Measurements from ENCODE around the gene EIF3B.
A peak's percentile ranks its signal among the peaks of the same experiment; 100 is the strongest.
"Not testable (repeated sequence)": the region's sequence is repeated elsewhere in the genome, so short reads cannot be mapped to it uniquely, and the experiment has no call there.

EIF3B gene

DNA sequence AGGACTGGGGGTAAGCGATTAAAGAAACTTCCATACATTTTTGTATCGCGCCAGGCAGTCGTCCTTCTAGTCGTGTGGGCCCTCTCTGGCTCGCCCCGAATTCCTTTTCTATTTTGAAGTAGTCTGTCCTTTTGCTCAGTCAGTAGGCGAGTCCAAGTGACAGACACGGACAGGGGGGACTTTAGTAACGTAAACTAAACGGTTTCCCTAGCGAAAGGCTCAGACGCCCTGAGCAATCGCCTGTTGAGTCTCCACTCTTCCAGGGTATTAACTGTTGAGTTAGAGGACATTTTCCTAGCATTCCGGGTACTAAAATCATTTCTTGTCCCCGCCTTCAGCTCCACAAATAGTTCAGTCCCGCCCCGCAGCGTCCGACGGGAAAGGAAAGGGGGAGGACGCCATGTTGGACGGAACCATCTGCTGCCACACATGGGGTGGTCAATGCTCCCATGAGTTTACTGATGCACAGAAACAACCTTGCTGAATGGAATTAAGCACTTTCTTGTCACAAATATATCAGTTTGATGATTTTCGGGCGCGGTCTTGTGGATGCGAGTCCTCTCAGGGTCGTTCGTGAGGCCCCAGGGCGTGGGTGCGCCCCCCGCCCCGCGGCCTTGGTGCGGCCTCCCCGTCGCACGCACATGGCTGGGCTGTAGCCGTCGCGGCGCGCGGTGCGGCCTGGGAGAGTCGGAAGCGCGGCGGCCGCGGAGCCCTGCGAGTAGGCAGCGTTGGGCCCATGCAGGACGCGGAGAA is at the start of gene EIF3B:
EIF3B (plus strand) TSS at position 642 of the 753 bp plus-strand sequence; CDS start at position 737, 95 bp downstream.
- DNase-seq (ENCODE audit: low read depth in 2 of 2, low spot score in 1 of 2), result peak; percentile 78 to 80

DNA sequence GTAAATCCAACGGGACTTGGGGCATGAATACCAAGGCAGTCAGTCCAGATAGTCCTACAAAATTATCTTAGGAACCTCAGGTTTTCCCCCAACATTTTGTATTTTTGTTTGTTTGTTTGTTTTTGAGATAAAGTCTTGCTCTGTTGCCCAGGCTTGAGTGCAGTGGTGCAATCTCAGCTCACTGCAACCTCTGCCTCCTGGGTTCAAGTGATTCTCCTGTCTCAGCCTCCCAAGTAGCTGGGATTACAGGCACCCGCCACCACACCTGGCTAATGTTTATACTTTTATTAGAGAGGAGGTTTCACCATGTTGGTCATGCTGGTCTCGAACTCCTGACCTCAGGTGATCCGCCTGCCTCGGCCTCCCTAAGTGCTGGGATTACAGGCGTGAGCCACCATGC is 49.4 kb upstream of the EIF3B start:
- not testable (repeated sequence) for DNase-seq (ENCODE audit: low read depth in 2 of 2, low spot score in 1 of 2)

GRCh38 chr7:2306688-2307087 is 47.9 kb upstream of the EIF3B start:
- no peak for DNase-seq (ENCODE audit: low read depth in 2 of 2, low spot score in 1 of 2)

DNA sequence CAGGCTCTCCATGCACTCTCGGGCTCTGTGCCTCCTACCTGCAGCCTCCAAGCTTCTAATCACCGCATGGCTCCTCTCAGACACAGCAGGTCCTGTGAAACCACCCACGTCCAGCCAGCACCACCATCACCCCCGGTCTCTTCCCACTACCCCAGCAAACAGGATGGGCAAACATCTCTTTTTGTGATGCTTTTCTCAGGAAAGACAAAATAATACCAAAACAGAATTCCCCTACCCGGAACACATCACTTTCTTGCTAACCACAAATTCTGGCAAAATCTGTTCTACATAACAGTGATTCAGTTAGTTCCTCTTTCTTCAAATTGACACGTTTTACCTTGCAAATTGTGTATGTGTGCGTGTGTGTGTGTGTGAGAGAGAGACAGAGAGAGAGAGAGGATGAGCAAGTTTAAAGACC is 46.9 kb upstream of the EIF3B start:
- no peak for DNase-seq (ENCODE audit: low read depth in 2 of 2, low spot score in 1 of 2)

DNA sequence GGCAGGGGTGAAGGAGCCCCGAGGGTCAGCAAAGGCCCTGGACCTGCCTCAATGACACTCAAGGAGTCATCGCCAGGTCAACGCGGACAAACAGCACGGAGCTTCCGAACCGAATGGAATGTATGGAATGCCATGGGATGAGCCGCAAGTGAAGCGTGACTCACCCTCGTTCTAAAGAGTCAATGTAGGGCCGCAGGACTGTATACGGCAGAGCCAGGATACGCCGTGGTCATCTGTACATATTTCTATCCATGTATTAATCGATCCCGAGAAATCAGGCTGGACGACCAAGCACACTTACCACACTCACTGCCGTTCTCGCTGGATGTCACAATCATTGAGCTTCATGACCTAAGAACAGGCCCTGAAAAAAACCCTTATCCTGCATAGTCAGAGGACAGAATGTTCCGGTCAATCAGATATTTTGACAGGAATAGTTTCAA is 44.7 kb upstream of the EIF3B start:
- no peak for DNase-seq (ENCODE audit: low read depth in 2 of 2, low spot score in 1 of 2)

DNA sequence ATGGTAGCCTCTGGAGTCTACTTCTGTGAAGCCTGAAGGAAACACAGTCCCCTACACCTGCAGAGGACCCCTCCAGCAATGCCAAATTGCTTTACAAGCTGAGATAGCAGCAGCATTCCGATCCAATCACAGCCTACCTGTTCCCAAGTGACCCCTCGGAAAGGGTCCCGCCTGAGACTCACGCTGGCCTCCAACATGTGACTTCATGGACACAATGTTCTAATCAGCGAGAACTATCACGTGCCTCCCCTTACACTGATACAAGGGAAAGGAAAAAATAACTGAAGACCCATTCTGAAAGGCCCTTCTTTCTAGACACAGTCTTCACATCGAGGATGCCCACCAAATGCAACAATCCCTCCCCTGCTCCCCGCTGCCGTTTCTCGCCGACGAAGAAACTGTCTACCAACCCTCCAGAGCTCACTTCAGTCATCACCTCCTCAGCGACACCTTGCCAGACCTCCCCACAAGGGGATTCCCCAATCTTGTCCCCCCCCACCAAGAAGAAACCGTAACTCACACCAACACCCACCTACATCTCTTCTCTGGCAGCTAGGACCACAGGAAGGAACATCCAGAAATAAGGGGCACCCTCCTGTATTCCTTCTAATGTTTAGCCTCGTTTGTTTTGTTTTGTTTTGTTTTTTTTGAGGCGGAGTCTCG is 42.2 kb upstream of the EIF3B start:
- DNase-seq (ENCODE audit: low read depth in 2 of 2, low spot score in 1 of 2), result no peak

GRCh38 chr7:2313450-2314208 is 41.0 kb upstream of the EIF3B start:
- DNase-seq (ENCODE audit: low read depth in 2 of 2, low spot score in 1 of 2), result no peak

GRCh38 chr7:2314209-2314955 is 40.2 kb upstream of the EIF3B start, which contains the start of gene SNX8:
SNX8 (minus strand) TSS chr7:2314441; CDS start chr7:2314421, 20 bp downstream.
- DNase-seq (ENCODE audit: low read depth in 2 of 2, low spot score in 1 of 2), result peak; percentile 96 to 97

DNA sequence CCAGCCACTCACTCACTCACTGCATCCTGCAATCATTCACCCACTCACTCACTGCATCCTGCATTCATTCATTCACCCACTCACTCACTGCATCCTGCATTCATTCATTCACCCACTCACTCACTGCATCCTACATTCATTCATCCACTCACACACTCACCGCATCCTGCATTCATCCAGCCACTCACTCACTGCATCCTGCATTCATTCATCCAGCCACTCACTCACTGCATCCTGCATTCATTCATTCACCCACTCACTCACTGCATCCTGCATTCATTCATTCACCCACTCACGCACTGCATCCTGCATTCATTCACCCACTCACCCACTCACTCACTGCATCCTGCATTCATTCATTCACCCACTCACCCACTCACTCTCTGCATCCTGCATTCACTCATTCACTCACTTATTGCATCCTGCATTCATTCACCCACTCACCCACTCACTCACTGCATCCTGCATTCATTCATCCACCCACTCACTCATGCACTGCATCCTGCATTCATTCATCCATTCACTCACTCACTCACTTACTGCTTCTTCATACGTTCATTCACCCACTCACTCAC is 39.6 kb upstream of the EIF3B start:
- DNase-seq (ENCODE audit: low read depth in 2 of 2, low spot score in 1 of 2), result not testable (repeated sequence)

DNA sequence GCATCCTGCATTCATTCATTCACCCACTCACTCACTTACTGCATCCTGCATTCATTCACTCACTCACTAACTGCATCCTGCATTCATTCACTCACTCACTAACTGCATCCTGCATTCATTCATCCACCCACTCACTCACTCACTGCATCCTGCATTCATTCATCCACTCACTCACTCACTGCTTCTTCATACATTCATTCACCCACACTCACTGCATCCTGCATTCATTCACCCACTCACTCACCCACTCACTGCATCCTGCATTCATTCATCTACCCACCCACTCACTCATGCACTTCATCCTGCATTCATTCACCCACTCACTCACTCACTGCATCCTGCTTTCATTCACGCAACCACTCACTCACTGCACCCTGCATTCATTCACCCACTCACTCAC is 38.8 kb upstream of the EIF3B start:
- no peak for DNase-seq (ENCODE audit: low read depth in 2 of 2, low spot score in 1 of 2)

DNA sequence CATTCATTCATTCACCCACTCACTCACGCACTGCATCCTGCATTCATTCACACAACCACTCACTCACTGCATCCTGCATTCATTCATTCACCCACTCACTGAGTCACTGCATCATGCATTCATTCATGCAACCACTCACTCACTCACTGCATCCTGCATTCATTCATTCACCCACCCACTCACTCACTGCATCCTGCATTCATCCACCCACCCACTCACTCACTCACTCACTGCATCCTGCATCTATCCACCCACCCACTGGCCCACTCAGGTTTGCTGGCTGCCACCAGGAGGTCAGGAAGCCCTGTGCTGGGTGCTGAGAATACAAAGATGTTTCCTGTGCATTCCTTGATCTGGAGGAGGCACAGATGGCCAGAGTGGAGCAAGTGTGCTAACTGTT is 38.0 kb upstream of the EIF3B start:
- no peak for DNase-seq (ENCODE audit: low read depth in 2 of 2, low spot score in 1 of 2)

GRCh38 chr7:2317556-2318293 is 36.9 kb upstream of the EIF3B start:
- DNase-seq (ENCODE audit: low read depth in 2 of 2, low spot score in 1 of 2), result no peak

- no peak for DNase-seq (ENCODE audit: low read depth in 2 of 2, low spot score in 1 of 2)
Observed at GRCh38 chr7:2321020-2321419, 33.6 kb upstream of the EIF3B start.

DNA sequence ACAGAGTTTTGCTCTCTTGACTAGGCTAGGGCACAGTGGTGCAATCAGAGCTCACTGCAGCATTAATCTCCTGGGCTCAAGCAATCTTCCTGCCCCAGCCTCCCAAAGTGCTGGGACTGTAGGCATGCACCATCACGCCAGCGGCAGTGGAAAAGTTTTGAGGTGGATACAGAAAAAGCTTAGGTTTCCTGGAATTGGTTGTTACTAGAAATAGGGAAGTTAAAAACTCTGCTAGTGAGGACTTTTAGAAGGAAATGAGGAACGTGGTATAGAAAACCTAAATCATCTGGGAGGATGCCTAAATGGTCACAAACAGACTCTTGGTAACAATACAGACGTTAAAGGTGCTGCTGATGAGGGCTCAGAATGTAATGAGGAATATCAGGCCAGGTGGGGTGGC is 29.5 kb upstream of the EIF3B start:
- no peak for DNase-seq (ENCODE audit: low read depth in 2 of 2, low spot score in 1 of 2)

DNA sequence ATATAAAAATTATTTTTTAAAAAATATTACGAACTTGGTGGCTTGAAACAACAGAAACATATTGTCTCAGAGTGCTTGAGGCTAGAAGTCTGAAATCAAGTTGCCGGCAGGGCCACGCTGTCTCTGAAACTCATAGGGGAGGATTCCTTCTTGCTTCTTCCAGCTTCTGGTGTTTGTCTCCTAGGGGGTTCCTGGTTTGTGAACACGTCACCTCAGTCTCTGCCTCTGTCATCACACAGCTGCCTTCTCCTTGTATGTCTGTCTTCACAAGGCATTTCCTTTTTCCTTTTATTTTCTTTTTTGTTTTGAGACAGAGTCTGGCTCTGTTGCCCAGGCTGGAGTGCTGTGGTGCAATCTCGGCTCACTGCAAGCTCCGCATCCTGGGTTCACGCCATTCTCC is 27.7 kb upstream of the EIF3B start:
- no peak for DNase-seq (ENCODE audit: low read depth in 2 of 2, low spot score in 1 of 2)

DNA sequence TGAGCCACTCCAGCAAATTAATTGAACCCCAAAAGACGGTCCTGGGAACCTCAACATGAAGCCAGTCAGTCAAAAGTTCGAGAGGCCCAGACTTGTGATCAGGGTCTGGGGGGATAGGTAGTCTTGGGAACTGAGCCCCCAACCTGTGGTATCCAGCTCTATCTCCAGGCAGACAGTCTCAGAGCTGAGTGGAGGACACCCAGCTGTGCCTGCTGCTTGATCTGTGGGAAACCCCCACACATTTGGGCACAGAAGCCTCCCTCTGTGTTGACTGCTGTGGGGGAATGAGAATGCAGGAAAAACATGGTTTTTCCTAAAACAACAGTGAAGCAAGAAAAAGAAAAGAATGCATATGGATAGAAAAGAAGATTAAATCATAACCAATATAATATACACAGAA is 24.1 kb upstream of the EIF3B start:
- DNase-seq (ENCODE audit: low read depth in 2 of 2, low spot score in 1 of 2), result no peak

DNA sequence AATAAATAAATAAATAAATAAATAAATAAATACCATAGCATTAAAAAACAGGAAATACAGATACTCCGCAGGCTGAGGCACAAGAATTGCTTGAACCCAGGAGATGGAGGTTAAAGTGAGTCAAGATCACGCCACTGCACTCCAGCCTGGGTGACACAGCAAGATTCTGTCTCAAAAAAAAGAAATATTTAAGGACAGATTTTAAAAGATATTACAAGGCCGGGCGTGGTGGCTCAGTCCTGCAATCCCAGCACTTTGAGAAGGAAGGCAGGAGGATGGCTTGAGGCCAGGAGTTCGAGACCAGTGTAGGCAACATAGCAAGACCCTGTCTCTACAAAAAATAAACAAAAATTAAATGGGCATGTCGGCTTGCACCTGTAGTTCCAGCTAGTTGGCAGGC is 22.9 kb upstream of the EIF3B start:
- no peak for DNase-seq (ENCODE audit: low read depth in 2 of 2, low spot score in 1 of 2)

DNA sequence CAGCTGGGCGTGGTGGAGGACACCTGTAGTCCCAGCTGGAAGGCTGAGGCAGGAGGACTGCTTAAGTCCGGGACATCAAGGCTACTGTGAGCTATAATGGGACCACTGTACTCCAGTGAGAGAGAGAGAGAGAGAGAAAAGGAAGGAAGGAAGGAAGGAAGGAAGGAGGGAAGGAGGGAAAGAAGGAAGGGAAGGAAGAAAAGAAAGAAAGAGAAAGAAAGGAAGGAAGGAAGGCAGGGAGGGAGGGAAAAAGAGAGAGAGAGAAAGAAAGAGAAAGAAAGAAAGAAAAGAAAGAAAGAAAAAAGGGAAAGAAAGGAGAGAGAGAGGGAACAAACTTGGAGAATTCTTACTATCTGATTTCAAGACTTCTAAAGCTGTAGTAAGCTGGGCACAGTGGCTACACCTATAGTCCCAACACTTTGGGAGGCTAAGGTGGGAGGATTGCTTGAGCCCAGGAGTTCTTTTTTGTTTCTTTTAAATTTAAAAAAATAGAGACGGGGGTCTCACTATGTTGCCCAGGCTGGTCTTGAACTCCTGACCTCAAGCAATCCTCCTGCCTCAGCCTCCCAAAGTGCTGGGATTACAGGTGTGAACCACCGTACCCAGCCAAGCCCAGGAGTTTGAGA is 21.9 kb upstream of the EIF3B start:
- DNase-seq (ENCODE audit: low read depth in 2 of 2, low spot score in 1 of 2), result not testable (repeated sequence)

DNA sequence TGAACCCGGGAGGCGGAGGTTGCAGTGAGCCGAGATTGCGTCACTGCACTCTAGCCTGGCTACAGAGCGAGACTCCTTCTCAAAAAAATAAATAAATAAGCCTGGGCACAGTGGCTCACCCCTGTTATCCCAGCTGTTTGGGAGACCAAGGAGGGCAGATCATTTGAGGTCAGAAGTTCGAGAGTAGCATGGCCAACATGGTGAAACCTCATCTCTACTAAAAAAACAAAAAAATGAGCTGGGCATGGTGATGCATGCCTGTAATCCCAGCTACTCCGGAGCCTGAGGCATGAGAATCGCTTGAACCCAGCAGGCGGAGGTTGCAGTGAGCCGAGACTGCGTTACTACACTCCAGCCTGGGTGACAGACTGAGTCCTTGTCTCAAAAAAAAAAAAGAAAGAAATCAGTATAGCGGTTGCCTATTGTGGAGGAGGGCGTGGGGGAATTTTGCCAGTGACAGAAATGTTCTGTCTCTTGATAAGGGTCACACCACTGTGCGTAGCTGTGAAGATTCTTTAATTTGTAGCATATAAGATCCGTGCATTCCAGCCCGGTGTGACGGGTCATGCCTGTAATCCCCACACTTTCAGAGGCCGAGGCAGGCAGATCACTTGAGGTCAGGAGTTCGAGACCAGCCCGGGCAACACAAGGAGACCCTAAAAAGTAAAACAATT is 17.9 kb upstream of the EIF3B start:
- no peak for DNase-seq (ENCODE audit: low read depth in 2 of 2, low spot score in 1 of 2)

All from stimulated activated CD8-positive, alpha-beta memory T cell treated with anti-CD3 and anti-CD28 coated beads, Interleukin-4, amount 100 ng/mL, for 1 hour (primary cell).